NCI-H1092 treated with DMSO at 0.1 percent for 48 hours (cell line): Measurements from ENCODE around the gene RUFY4.
A peak's percentile ranks its signal among the peaks of the same experiment; 100 is the strongest.
"Not testable (repeated sequence)": the region's sequence is repeated elsewhere in the genome, so short reads cannot be mapped to it uniquely, and the experiment has no call there.

Source experiments
- DNase-seq: peaks from one replicate; lab custom pipeline; 2025; lab: John Stamatoyannopoulos, UW

The RUFY4 gene

DNA sequence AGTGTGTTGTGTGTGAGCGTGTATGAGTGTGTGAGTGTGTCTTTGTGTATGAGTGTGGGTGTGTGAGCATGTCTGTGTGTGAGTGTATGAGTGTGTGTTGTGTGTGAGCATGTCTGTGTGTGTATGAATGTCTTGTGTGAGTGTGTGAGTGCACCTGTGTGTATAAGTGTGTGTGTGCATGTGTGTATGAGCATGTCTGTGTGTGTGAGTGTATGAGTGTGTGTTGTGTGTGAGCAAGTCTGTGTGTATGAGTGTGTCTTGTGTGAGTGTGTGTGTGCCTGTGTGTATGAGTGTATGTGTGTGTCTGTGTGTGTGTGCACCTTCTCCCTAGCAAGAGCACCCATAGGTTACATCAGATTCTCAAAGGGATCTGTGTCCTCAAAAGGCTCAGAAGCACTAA lies 37.8 kb upstream of the RUFY4 start:
- no peak for DNase-seq

DNA sequence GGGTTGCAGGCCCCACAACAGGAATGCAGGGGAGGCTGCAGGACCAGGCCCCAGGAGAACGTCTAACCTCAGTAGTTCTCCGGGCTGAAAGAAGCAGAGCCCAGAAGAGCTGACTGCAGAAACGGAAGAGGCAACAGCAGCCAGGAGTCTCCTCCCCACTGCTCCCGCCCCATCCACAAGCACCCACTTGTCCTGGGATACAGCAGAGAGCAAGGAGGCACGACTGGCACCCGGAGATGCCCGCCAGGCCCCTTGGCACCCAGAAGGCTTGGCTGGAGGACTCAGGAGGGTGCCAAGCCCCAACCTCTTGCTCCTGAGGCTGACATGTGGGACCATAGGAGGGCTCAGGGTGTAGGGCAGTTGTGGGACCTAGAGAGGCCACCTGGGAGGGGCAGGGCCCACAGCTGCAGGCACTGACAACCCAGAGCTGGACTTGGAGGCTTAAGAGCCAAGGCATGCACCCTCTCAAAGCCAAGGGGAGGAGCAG lies 37.2 kb upstream of the RUFY4 start:
- no peak for DNase-seq

DNA sequence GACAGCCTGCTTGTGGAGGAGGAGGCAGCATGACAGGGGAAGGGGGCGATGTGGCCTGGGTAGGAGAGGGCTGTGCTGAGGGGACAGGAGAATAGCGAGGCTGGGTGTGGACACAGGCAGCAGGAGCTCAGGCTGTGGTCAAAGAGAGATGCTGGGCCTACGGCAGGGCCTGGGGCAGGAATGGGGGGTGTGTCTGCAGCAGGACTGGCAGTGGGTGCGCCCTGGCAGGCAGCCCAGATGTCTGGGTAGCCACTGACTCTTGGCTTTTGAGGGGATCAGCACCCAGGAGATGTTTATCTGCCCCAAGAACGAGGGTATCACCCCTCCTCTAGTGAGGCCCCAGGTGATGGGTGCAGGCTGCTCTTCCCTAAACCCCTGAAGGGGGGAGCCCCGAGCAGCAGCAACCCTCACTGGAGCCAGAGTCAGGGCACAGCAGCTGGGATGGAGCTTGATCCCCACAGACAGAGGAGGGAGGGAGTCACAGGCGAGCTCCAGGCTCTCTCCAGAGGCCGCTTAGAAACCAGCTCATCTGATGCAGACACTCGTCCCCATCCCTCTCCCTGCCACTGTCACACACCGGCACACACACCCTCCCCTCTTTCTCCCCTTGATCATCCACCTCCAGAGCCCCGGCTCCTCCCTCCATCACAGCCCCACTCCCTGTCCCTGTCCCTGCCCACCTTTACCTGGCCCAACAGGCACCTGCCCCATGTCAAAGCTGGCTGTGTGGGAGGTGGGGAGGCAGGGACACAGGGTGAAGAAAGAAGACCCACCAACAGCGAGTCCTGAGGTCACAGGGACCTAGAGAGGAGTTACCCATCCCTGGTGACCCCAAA lies 36.5 kb upstream of the RUFY4 start:
- no peak for DNase-seq

DNA sequence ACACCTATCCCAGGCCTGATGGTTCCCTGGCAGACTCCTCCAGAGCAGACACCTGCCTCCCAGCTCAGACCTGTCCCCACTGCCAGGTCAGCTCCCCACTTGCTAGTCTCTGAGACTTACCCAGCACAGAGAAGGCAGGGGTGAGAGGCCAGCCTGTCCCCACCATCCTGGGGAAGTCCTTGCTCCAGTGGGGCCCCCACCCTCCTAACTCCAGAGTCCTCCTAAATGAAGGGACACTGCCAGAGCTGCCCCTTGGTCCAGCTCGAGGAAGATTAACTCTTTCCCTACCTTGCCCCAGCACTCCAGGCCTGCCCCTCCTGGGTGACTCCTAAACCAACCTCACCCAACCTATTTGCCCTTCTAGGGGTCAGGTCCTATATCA lies 35.9 kb upstream of the RUFY4 start:
- DNase-seq = no peak

DNA sequence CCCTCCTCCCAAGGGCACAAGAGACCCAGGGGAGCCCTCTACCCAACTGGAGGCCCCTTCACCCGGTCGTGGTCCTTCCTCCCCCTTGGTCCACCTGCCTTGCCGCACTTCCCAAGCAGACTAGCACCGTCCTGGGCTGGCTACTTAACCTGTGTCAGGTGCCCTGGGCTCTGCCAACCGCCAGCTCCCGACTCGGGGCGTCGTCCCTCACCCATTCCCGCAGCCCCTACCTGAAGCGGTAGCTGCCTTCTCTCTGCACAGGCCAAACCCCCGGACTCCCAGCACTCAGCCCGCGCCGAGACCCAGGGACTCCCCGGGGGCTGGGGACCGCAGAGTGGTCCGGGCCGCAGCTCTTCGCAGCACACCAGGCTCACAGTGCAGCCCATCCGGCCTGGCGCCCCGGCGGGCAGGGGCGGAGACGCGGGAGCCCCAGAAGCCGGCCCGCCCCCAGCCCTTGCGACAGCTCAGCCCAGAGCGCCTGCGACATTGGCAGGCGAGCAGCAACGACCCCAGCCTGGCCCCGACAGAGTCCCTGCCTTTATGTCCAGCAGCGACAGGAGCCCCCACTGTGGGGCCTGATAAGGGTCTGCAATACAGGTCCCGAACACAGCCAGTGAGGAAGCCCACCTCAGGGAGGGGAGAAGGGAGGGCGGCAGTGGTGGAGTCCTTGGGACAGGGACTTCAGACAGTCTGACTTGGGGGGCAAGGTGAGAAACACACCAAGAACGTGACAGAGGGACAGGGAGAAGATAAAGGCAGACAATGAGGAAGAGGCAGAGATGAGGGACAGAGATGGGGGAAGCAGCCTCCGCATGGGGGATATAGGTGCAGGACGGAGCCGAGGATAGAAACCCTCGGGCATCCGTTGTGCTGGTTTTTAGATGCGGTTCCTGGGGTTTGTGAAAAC lies 35.2 kb upstream of the RUFY4 start:
- DNase-seq = no peak

DNA sequence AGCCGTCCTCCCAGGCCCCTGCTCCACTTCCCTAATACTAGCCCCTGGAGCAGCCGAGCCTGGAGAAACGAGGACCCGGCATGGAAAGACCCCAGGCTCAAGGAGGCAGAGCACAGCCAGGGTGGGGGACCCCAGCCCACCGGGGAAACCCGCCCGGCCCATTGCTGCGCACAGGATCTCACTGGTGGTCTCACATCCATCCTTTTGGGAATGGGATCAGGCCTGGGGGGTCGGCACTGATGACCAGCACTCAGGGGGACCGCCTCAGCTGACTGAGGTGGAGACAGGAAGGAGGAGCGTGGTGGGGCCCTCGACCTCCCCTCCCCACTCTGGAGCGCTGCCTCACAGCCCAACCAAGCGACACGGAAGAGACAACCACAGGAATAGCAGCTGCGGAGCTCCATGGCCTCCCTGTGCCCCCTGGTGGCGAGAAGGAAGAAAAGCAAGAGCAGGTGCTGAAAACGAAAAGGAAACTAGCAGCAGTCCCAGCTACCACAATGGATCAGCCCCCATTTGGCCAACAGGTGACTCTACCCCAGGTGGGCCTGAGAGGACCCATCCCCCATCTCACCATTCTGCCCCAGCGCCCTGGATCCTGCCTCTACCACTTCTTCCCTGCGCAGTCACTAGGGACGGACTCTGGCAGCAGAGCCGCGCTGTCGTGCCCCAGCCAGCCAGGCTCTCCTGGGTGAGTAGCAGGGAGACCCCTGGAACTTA lies 34.4 kb upstream of the RUFY4 start:
- DNase-seq = peak; percentile 34

DNA sequence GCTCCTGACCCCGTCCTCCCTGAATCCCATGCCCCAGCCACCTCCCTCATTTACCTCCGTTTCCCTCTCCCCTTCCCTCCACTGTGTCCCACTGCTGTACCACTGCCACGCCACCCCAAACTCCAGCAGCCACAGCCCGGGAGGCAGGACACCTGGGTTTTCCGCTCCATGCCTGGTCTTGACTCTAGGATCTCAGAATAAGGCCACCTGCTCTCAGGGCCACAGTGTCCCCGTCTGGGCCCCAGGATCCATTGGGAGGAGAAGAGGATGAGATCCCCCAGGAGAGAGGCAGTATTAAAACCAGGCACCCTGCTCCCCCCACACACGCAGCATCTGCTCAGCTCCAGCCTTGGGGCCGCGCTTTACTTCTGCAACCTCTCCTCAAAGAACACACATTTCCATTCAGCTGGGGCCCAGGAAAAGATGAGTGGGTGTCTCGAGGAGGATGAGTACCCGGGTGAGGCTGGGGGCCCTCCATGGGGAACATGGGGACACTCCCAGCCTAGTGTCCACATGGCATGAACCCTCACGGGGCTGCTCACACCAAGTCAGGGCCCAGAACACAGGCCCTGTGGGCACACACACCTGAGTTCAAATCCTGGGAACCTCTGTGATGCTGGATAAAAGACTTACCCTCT lies 33.5 kb upstream of the RUFY4 start:
- DNase-seq = no peak

DNA sequence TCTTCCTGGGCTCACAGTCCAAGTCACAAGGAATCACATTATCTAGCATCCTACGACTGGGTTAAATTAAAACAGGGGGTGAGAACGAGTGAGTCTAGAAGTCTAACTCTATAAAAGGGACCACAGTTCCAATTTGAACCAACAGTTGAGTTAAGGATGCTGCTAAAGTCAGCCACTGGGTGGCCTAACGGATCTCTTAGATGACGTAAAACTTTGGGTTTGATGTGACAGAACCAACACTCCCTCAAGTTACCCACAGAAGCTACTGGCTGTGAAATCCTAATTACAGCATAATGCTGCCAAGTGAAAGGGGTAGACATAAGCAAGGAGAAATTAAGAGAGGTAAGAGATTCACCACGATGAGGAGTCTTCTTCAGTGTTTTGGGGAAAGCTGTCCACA lies 32.7 kb upstream of the RUFY4 start:
- DNase-seq = no peak

DNA sequence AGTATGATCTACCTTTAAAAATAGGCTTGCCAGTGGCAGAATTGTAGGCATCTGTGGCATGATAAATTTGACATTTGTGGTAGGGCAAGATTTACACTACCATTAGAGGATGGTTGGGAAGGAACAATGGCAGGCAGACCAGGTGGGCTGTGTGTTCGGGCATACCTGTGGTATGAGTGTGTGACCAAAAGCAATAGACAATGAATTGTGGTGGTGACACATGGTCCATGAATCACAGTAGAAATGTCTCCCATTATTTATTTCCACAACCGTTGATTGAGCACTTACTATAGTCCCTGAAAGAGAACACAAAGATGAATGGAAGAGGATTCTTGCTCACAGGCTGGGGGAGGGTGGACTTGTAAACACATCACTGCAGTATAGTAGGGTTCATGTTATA lies 29.9 kb upstream of the RUFY4 start:
- DNase-seq = no peak

DNA sequence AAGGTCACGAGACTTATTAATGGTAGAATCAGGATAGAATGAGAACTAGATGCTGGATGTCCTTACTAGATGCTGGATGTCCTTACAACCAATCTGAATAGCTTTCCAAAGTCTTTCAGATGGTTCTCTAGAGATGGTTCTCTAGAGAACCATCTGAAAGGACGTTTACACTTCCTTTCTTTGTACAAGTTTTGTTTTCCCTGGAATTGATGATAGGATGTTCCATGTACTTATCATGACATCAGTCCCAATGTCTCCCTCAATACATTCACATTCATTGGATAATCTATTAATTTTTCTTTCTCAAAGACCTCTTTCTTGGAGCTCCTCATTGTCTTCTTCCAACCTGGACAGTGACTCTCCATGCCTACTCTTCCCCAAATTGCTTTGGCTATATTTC lies 28.2 kb upstream of the RUFY4 start:
- no peak for DNase-seq

DNA sequence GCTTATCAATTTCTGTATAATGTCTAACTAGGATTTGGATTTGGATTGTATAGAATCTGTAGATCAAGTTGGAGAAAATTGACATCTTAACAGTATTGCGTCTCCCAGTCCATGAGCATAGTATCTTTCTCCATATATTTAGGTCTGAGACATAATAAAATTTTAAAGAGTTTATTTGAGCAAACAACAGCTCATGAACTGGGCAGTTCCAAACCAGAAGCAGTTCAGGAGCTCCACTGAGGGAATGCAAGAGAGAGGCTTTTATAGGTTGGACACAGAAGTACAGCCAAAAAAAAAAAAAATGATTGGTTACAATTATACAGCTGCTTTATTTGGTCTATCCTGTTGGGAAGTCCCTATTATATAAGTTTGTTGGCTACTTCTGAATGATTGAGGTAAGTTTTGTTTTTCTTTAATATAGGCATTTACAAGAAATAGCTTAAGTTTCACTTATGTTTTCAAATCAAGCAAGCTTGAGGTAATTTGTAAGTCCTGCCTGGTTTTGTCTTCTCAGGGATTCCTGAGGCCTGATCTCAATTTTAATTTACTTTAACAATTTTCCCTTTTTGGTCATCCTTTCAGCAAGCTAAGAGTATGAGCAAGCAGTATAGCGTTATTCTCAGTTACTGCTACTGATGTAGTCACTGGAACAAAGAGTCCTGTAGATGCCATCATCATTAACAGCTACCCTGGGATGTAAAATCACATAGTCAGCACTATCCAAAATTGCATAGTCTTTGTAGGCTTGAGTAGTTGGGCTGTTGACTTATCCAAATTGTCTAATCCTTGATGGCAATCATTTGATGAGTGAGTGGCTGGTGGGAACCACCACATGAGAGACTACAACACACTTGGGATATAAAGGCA lies 27.5 kb upstream of the RUFY4 start:
- no peak for DNase-seq

DNA sequence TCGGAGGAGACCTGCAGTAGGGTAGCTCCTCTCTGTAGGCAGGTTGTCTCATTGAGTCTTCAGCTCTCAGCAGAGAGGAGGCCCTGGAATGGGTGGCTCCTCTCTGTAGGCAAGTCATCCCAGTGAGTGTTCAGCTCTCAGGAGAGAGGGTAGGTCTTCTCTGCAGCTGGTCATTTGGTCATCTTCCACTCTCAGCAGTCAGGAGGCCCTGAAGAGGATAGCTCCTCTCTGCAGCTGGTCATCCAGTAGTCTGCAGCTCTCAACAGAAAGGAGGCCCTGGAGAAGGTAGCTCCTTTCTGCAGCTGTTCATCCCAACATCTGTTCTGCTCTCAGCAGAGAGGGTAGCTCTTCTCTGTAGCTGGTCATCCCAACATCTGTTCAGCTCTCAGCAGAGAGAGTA lies 26.0 kb upstream of the RUFY4 start:
- DNase-seq = no peak

DNA sequence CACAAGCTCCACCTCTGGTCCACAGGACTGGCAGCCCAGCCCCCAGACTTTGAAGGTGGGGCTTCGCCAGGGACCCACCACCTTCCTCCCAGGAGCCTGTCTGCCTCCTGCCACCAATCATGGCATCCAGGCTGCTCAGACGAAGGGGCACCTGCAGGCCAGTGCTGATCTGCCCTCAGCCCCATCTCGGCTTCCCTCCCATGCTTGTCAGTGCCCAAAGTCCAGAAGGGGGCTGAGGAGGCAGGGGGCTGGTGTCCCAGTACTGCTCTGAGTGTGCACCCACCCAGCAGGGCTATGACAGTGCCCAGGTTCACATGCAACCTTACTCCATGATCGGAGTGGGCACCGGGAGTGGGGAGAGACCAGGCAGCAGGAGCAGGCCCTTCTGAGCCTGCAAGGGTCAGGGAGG lies 25.3 kb upstream of the RUFY4 start:
- no peak for DNase-seq

DNA sequence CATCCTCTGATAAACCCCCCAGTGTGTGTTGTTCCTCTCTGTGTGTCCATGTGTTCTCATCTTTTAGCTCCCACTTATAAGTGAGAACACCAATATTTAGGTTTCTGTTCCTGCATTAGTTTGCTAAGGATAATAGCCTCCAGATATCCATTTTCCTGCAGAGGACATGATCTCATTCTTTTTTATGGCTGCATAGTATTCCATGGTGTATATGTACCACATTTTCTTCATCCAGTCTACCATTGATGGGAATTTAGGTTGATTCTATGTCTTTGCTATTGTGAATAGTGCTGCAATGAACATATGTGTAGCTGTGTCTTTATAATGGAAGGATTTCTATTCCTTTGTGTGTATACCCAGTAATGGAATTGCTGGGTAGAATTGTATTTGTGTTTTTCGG lies 24.5 kb upstream of the RUFY4 start:
- DNase-seq = not testable (repeated sequence)

DNA sequence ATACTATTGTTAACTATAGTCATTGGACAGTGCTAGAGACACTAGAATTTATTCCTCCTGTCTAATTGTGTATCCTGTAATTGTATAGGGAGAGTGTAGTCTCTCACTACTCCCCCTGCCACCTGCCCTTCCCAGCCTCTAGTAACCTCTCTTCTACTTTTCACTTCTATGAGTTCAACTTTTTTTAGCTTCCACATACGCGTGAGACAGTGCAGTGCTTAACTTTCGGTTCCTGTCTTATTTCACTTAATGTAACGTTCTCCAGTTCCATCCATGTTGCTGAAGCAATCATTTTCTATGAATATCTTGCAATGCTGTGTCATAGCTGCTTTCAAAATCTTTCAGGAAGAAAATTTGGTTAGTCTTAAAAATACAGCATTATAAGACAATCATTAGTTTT lies 22.8 kb upstream of the RUFY4 start:
- DNase-seq = no peak

DNA sequence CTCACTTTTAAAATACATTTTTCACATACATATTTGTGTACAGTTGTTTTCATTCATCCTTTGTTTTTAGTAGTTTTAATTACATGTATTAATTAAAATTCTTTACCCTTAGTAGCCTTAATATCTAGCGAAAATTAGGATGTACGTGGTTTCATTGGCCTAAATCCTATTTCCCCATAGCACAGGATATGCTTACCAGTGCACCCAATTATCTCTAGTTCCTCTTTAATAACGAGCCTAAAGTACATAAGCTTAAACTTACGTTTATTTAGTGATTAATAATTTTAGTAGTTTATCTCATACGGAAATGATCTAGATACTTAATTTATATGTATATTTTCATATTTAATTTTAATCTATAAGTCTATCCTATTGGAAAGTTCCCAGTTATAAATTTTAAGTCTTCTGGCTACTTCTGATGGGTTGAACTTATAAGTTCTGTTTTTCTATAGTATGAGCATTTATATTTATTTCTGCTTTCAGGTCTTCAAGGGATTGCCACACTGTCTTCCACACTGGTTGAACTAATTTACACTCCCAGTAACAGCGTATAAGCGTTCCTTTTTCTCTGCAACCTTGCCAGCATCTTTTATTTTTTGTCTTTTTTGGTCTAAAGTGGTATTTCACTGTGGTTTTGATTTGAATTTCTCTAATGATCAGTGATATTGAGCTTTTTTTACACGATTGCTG lies 21.4 kb upstream of the RUFY4 start:
- DNase-seq = no peak

DNA sequence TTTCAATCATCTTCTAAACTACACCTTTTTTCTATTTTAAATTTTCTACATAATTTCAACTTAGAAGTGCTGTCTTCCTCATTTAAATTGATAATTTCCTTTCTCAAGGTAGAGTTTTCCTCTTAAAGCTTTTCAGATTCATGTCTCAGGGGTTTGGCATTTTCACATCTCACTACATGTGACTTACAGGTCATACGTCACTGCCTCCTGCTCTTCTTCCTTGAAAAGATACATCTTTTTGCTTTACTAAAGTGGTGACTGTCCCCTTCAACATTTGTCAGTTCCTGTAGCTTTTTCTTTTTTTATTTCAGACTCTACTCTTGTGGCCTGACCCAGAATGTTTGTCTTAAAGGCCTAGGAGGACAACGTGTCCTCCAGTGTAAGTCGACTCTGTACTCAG lies 17.1 kb upstream of the RUFY4 start:
- DNase-seq = no peak

DNA sequence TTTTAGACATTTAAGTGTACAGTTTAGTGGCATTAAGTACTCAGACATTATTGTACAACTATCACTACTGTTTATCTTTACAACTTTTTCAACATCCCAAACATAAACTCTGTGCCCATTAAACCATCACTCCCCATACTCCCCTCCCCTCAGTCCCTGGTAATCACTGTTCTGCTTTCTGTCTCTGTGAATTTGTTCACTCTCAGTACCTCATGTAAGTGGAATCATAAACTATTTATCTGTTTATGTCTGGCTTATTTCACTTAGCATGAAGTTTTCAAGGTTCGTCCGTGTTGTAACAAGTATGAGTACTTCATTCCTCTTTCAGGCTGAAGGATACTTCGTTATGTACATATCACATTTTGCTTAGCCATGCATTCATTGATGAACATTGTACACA lies 9.8 kb upstream of the RUFY4 start:
- DNase-seq = no peak

DNA sequence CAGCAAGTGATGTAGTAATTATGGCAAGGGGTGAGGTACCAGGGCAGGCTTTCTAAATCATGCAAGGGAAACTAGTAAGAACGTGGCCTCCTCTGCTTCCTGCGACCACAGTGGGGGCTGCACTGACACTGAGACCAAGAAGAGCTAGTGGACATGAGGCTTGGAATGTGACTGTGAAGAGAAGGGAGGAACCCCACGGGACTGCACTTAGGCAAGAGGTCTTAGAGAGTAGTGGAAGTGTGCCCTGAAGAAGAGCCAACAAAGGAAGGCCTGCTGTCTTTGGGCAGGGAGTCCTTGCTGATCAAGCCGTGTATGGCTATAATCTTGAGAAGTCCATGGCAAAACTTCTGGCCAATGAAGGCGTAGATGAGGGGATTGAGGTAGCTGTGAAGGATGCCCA lies 8.9 kb upstream of the RUFY4 start:
- no peak for DNase-seq

DNA sequence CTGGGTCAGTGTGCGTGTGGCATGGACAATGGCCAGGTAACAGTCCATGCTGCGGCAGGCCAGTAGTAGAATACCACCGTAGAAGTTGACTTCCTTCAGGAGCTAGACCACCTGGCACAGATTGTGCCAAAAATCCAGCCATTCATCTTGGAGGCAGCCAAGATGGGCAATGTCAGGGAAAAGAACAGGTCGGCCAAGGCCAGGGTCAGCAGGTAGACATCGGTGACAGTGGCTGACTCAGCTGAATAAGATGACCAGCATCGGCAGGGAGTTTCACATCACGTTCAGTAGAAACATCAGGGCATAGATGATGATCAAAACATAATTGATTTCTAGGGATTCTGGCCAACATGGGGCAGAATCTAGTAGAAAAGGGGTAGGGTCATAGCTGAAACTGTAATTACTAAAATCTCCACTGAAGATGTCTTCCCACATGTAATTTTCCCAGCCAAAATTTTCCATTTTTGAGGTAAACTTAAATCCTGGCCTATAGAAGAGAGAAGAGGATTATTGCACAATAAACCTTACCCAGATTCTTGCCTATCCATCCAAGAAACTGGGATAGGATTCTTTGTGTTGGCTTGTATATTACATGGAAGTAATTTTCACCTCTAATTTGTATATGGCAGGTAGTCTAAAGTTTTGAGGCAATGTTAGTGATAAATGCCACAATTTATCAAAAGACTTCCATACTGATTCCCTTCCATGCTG lies 7.9 kb upstream of the RUFY4 start:
- DNase-seq = no peak
